Amygdala (tissue), 56 donors: ENCODE results near the gene RPS3.

ENCODE experiments used
- DNase-seq, 56 donors: peaks; one replicate each; lab custom pipeline; 2025; lab: John Stamatoyannopoulos, UW

RPS3 gene

GRCh38 chr11:75450826-75451821, 51.8 kb downstream of the RPS3 start:
- DNase-seq = no peak

GRCh38 chr11:75453916-75454655, 54.8 kb downstream of the RPS3 start:
- no peak for DNase-seq

DNA sequence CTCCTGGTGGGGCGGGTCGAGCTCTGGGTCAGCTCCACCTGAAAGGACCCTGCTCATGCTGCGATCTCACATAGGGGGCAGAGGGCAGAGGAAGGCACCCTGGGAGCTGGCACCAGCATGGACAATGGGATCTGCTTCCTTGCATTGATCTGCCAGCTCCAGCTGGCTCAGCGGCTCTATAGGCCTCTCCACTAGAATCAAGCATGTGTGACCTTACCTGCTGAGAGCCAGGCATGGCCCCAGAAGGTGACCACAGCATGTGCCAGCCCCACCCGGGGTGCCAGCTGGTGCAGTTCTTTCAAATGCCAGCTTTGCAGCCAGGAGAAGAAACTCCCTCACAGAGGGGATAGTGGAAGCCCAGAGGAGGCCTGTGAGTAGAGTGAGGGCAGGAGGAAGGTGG, 55.7 kb downstream of the RPS3 start:
- no peak for DNase-seq
